ENCODE data around the gene MYH15. TPM values are rescaled to one million over a fixed set of nuclear protein-coding genes. Genes with fewer than 3 reads are reported as not detected.
A peak's percentile ranks its signal among the peaks of the same experiment; 100 is the strongest.

Gene MYH15
- total RNA-seq, 8 experiments from 2014 or later, result 0.49 to 9.1 (median 1.2) TPM

GRCh38 chr3:108345492-108346205 lies 164.7 kb downstream of the MYH15 start:
- no peak for ATAC-seq (replicated peaks in 6 of 8)
- in situ Hi-C loops (cut with MboI; ENCODE audit: low pct_unique_long_range_greater_than_20kb in 2 of 9, low sequenced_read_pairs in 9 of 9, unreplicated experiment in 9 of 9), result no loop called here
- 0 to 80% (median 35%) methylated on average over 1 to 6 of the region's 6 CpGs for WGBS, 10 experiments
- Histone ChIP-seq H3K27ac (no peak overlapping the region), H3K4me3 (no peak overlapping the region), H3K4me1 (replicated peaks in 1 of 2) (peaks cover 3 to 9% of the 10 kb centered on the region in 2 donors)

GRCh38 chr3:108343491-108343890 lies 166.9 kb downstream of the MYH15 start:
- ATAC-seq (replicated peaks in 6 of 8), result no peak
- WGBS, 10 experiments, result 51 to 100% (median 81%) methylated on average over 1 to 4 of the region's 4 CpGs
- no peak overlapping the region for H3K27ac ChIP-seq
- no peak overlapping the region for H3K4me3 ChIP-seq
- H3K4me1 ChIP-seq (replicated peaks in 1 of 2), result peaks cover 6 to 9% of the 10 kb centered on the region in 2 donors
- in situ Hi-C loops (cut with MboI; ENCODE audit: low pct_unique_long_range_greater_than_20kb in 2 of 9, low sequenced_read_pairs in 9 of 9, unreplicated experiment in 9 of 9), result no loop called here

- no peak overlapping the region for H3K4me3 ChIP-seq
- in situ Hi-C loops (cut with MboI; ENCODE audit: low pct_unique_long_range_greater_than_20kb in 2 of 9, low sequenced_read_pairs in 9 of 9, unreplicated experiment in 9 of 9), result no loop called here
- no peak for ATAC-seq (replicated peaks in 6 of 8)
- 29 to 100% (median 83%) methylated on average over 1 to 4 of the region's 4 CpGs; no CpG with 5 or more reads in 1 of the 10 experiments for WGBS, 10 experiments
- no peak overlapping the region for H3K27ac ChIP-seq
- H3K4me1 ChIP-seq (replicated peaks in 1 of 2), result peaks cover 6 to 9% of the 10 kb centered on the region in 2 donors
These were observed 167.4 kb downstream of the MYH15 start for GRCh38 chr3:108342837-108343486.

- WGBS, 10 experiments, result 47 to 98% (median 82%) methylated on average over 2 to 6 of the region's 6 CpGs; no CpG with 5 or more reads in 1 of the 10 experiments
- in situ Hi-C loops (cut with MboI; ENCODE audit: low pct_unique_long_range_greater_than_20kb in 2 of 9, low sequenced_read_pairs in 9 of 9, unreplicated experiment in 9 of 9), result no loop called here
- Histone ChIP-seq H3K27ac (no peak overlapping the region), H3K4me3 (no peak overlapping the region), H3K4me1 (replicated peaks in 1 of 2) (peaks cover 5 to 6% of the 10 kb centered on the region in 2 donors)
- no peak for ATAC-seq (replicated peaks in 6 of 8)
These were observed 168.5 kb downstream of the MYH15 start for GRCh38 chr3:108341911-108342310.

- no peak overlapping the region for H3K27ac ChIP-seq
- H3K4me1 ChIP-seq (replicated peaks in 1 of 2), result peaks cover 3 to 4% of the 10 kb centered on the region in 2 donors
- H3K4me3 ChIP-seq, result no peak overlapping the region
- ATAC-seq (replicated peaks in 6 of 8), result no peak
- in situ Hi-C loops (cut with MboI; ENCODE audit: low pct_unique_long_range_greater_than_20kb in 2 of 9, low sequenced_read_pairs in 9 of 9, unreplicated experiment in 9 of 9), result no loop called here
These were observed 171.4 kb downstream of the MYH15 start for GRCh38 chr3:108338901-108339545.

- H3K27ac ChIP-seq, result no peak overlapping the region
- peak in 4 of 8 experiments; percentile 19 to 71 (median 38) for ATAC-seq (replicated peaks in 6 of 8)
- WGBS, 10 experiments, result 43 to 100% (median 75%) methylated on average over 1 of the region's 1 CpG; no CpG with 5 or more reads in 4 of the 10 experiments
- in situ Hi-C loops (cut with MboI; ENCODE audit: low pct_unique_long_range_greater_than_20kb in 2 of 9, low sequenced_read_pairs in 9 of 9, unreplicated experiment in 9 of 9), result no loop called here
- H3K4me1 ChIP-seq (replicated peaks in 1 of 2), result peaks cover 0 to 4% of the 10 kb centered on the region in 2 donors
- H3K4me3 ChIP-seq, result no peak overlapping the region
These were observed 175.7 kb downstream of the MYH15 start for GRCh38 chr3:108334701-108335100.

GRCh38 chr3:108333961-108334360 lies 176.4 kb downstream of the MYH15 start:
- in situ Hi-C loops (cut with MboI; ENCODE audit: low pct_unique_long_range_greater_than_20kb in 2 of 9, low sequenced_read_pairs in 9 of 9, unreplicated experiment in 9 of 9), result no loop called here
- 30 to 86% (median 80%) methylated on average over 1 of the region's 1 CpG; no CpG with 5 or more reads in 4 of the 10 experiments for WGBS, 10 experiments
- no peak overlapping the region for H3K27ac ChIP-seq

GRCh38 chr3:108331792-108332191 lies 178.6 kb downstream of the MYH15 start:
- WGBS, 10 experiments, result 60 to 100% (median 93%) methylated on average over 1 to 3 of the region's 3 CpGs; no CpG with 5 or more reads in 2 of the 10 experiments

More at GRCh38 chr3:108333961-108334360, 176.4 kb downstream of the MYH15 start:
- no peak overlapping the region for H3K4me3 ChIP-seq
- ATAC-seq (replicated peaks in 6 of 8), result peak in 2 of 8 experiments; percentile 96
- peaks cover 0 to 4% of the 10 kb centered on the region in 2 donors for H3K4me1 ChIP-seq (replicated peaks in 1 of 2)

More at GRCh38 chr3:108331792-108332191, 178.6 kb downstream of the MYH15 start:
- ATAC-seq (replicated peaks in 6 of 8), result no peak
- no peak overlapping the region for H3K27ac ChIP-seq
- no peaks in the 10 kb centered on the region for H3K4me1 ChIP-seq (replicated peaks in 1 of 2)
- in situ Hi-C loops (cut with MboI; ENCODE audit: low pct_unique_long_range_greater_than_20kb in 2 of 9, low sequenced_read_pairs in 9 of 9, unreplicated experiment in 9 of 9), result no loop called here
- H3K4me3 ChIP-seq, result no peak overlapping the region

Other genes starting within 250 kb of the MYH15 start
- gene HHLA2, start 214.0 kb downstream of the MYH15 start, total RNA-seq, result under 1 TPM in 6 of 8 experiments, not detected in 2; 0.09 to 0.57 (median 0.22) TPM
- 10 to 100 TPM in 4 of 8 experiments, 1 to 10 TPM in 4; 3.0 to 34.8 (median 10.2) TPM for gene CIP2A, start 78.8 kb upstream of the MYH15 start, total RNA-seq
- gene DZIP3, start 79.1 kb upstream of the MYH15 start, total RNA-seq, result 10 to 100 TPM; 14.1 to 83.7 (median 27.5) TPM
- gene RETNLB, start 246.8 kb upstream of the MYH15 start, total RNA-seq, result 1 to 10 TPM in 1 of 8 experiments, not detected in 7; 5.3 TPM